Mesendoderm (in vitro differentiated cells): ENCODE measurements around the gene SWT1.

Experiments
- DNase-seq: peaks from one replicate; pipeline ENCODE4 v3.0.0; 2013
- H2AK5ac ChIP-seq: 2 replicates; pipeline ENCODE4 v1.6.1; 2013; ENCODE audit warnings: low read length, inconsistent platforms
- H2BK120ac ChIP-seq: 2 replicates; pipeline ENCODE4 v1.6.1; 2013; ENCODE audit warnings: low read depth, mild to moderate bottlenecking, low read length, moderate library complexity, mixed read lengths
- H2BK15ac ChIP-seq: replicated peaks from 2 replicates; pipeline ENCODE4 v1.6.1; 2013; ENCODE audit warnings: low read depth, mild to moderate bottlenecking, moderate library complexity
- H2BK5ac ChIP-seq: 2 replicates; pipeline ENCODE4 v1.6.1; 2013; ENCODE audit warnings: low read length, inconsistent platforms
- H3K18ac ChIP-seq: 2 replicates; pipeline ENCODE4 v1.6.1; 2013; ENCODE audit warnings: mild to moderate bottlenecking, low read length, mixed read lengths
- H3K23ac ChIP-seq: one replicate; pipeline ENCODE4 v1.6.1; 2013; ENCODE audit warnings: low read length
- H3K27ac ChIP-seq: 2 replicates; pipeline ENCODE4 v1.5.1; 2013; ENCODE audit warnings: low read depth, mild to moderate bottlenecking, inconsistent platforms, low read length, moderate library complexity
- H3K27me3 ChIP-seq: 2 replicates; pipeline ENCODE4 v1.6.1; 2013; ENCODE audit warnings: low read length, control low read depth, mild to moderate bottlenecking, inconsistent platforms; ENCODE audit not compliant: insufficient read depth, poor library complexity
- H3K36me3 ChIP-seq: 2 replicates; pipeline ENCODE4 v1.6.1; 2013; ENCODE audit warnings: low read length, inconsistent platforms; ENCODE audit not compliant: control insufficient read depth, insufficient read depth
- H3K4ac ChIP-seq: one replicate; pipeline ENCODE4 v1.6.1; 2013; ENCODE audit warnings: low read depth, mild to moderate bottlenecking, low read length, moderate library complexity
- H3K4me1 ChIP-seq: 2 replicates; pipeline ENCODE4 v1.6.1; 2013; ENCODE audit warnings: low read depth, low read length, inconsistent platforms; ENCODE audit not compliant: control insufficient read depth
- H3K4me2 ChIP-seq: 2 replicates; pipeline ENCODE4 v1.6.1; 2013; ENCODE audit warnings: low read length
- H3K4me3 ChIP-seq: 2 replicates; pipeline ENCODE4 v1.5.1; 2013; ENCODE audit warnings: mild to moderate bottlenecking, low read length
- H3K56ac ChIP-seq: one replicate; pipeline ENCODE4 v1.6.1; 2013; ENCODE audit warnings: low read length
- H3K79me1 ChIP-seq: 2 replicates; pipeline ENCODE4 v1.6.1; 2013; ENCODE audit warnings: low read length, inconsistent platforms
- H3K79me2 ChIP-seq: 2 replicates; pipeline ENCODE4 v1.6.1; 2013; ENCODE audit warnings: mild to moderate bottlenecking, low read length; ENCODE audit not compliant: control insufficient read depth, insufficient read depth
- H3K9ac ChIP-seq: 2 replicates; pipeline ENCODE4 v1.6.1; 2013; ENCODE audit warnings: low read length, inconsistent platforms
- H4K5ac ChIP-seq: one replicate; pipeline ENCODE4 v1.6.1; 2013; ENCODE audit warnings: low read length
- H4K8ac ChIP-seq: one replicate; pipeline ENCODE4 v1.6.1; 2013; ENCODE audit warnings: low read depth, mild to moderate bottlenecking, control low read depth, low read length, moderate library complexity
- WGBS: extraction: QIAGEN DNeasy Blood & Tissue Kit; methylation state at CpG from one replicate; pipeline ENCODE4 v1.1.7; 2013; ENCODE audit warnings: low lambda C conversion rate, missing lambda C conversion rate; ENCODE audit not compliant: insufficient coverage; ENCODE audit errors: extremely low coverage; 5-methylcytosine and 5-hydroxymethylcytosine counted together

Gene SWT1

DNA sequence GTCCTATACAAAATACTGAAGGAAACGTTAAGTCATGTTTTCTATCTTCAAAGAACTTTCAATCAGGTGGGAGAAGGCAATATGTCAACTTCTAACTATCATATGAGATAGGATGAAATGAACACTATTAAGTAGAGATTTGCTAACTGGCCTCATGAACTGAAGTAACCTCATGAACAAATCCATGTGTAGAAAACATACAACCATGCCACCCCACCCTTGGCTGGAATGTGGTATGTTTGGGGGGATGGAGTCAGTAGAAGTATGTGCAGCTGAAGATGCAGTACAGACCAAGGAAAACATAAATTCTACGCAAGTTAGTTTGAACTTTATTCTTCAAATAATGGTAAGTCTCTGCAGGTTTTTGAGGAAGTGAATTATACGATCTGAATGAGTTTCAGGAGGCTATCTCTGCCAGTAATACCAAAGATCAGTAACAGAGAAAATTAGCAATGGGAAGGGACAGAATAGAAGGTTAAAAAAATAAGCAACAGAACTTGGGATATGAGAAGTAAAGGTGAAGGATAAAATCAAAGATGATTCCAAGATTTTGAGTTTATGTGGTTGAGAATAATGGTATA lies 4.7 kb upstream of the SWT1 start:
- Histone ChIP-seq H3K79me2 (no peaks in the 10 kb centered on the region), H3K27me3 (no peaks in the 10 kb centered on the region), H4K8ac (no peak overlapping the region), H2BK5ac (no peak overlapping the region), H3K4ac (no peak overlapping the region), H3K79me1 (no peaks in the 10 kb centered on the region), H2BK120ac (no peak overlapping the region), H3K18ac (no peak overlapping the region), H2BK15ac (no peak overlapping the region), H2AK5ac (no peak overlapping the region), H3K4me3 (no peak overlapping the region), H3K23ac (no peak overlapping the region), H3K27ac (no peak overlapping the region), H3K36me3 (no peaks in the 10 kb centered on the region), H3K4me2 (no peak overlapping the region), H4K5ac (no peak overlapping the region), H3K4me1 (no peaks in the 10 kb centered on the region), H3K9ac (no peak overlapping the region), H3K56ac (no peak overlapping the region)
- DNase-seq = no peak
- no CpG with 5 or more reads among the region's 3 CpGs for WGBS

DNA sequence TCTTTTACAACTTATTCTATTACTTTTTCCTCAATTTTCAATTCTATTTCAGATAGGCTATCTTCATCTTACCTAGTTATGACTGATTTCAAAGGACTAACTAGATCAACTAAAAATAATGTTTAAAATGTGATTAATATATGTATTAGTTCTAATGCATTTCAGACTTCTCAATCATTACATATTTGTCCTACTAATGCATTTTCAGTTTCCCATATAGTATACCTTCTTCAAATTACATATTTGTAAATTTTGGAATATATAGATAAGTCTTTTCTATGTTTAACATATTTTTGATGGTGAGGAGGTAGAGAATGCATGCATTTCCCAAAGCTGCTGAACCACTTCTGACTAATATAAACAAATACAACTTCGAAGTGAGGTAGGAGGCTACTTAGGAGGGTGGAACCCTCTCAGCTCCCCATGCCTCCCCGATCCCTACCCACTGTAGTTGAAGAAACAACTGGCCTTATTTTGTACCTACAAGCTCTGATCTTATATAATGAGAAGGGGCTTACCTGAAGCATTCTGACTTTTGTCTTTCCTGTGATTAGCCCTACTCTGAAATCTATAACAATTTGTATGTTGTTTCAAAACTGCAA lies 2.0 kb upstream of the SWT1 start:
- Histone ChIP-seq H3K4me1 (no peaks in the 10 kb centered on the region), H3K4me2 (no peak overlapping the region), H3K27me3 (no peaks in the 10 kb centered on the region), H2BK120ac (no peak overlapping the region), H3K56ac (no peak overlapping the region), H3K4ac (no peak overlapping the region), H2AK5ac (no peak overlapping the region), H3K79me1 (no peaks in the 10 kb centered on the region), H2BK15ac (no peak overlapping the region), H4K8ac (no peak overlapping the region), H3K36me3 (no peaks in the 10 kb centered on the region), H3K79me2 (no peaks in the 10 kb centered on the region), H3K18ac (no peak overlapping the region), H4K5ac (no peak overlapping the region), H3K9ac (no peak overlapping the region), H3K4me3 (no peak overlapping the region), H2BK5ac (no peak overlapping the region), H3K27ac (no peak overlapping the region), H3K23ac (no peak overlapping the region)
- WGBS = no CpG with 5 or more reads among the region's 2 CpGs
- no peak for DNase-seq

DNA sequence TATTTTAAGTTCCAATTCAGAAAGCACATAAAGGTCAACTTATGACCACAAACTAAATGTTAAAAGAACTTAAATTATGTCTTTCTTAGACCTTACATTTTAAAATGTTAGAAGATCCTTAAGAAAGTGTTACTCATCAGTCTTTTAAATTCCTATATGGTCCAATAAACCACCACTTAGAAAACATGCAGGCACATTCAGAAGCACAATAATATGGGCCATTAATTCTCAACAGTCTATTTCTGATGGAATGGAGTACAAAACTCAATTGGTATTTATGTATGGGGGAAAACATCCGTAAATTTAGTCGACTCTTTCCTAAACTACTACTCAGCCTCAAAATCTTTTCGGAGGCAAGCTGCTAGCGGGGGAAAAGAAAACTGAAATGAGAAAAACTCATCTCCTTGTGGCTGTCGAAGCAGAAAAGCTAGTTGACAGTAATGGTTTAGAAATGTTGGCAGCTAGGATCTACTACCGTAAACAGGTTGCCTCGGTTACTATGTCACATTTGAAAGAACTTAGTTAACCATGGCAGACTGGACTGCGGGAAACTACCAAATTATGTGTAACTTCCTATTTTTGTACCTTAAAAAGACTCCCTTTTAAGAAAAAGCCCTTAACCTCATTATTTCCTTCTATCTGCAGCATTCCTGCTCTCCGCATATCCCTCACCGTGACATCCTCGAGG lies 1.2 kb upstream of the SWT1 start:
- DNase-seq = no peak
- Histone ChIP-seq H3K18ac (no peak overlapping the region), H3K4me1 (no peaks in the 10 kb centered on the region), H3K4ac (no peak overlapping the region), H2BK5ac (no peak overlapping the region), H3K4me2 (peak overlapping the region; percentile 47), H2BK15ac (no peak overlapping the region), H3K27me3 (no peaks in the 10 kb centered on the region), H4K8ac (peak overlapping the region; percentile 90), H3K9ac (peak overlapping the region; percentile 96), H3K23ac (no peak overlapping the region), H2BK120ac (no peak overlapping the region), H3K56ac (peak overlapping the region; percentile 97), H2AK5ac (no peak overlapping the region), H4K5ac (no peak overlapping the region), H3K79me1 (no peaks in the 10 kb centered on the region), H3K4me3 (peak overlapping the region; percentile 95), H3K79me2 (no peaks in the 10 kb centered on the region), H3K27ac (no peak overlapping the region), H3K36me3 (no peaks in the 10 kb centered on the region)
- WGBS = no CpG with 5 or more reads among the region's 11 CpGs

DNA sequence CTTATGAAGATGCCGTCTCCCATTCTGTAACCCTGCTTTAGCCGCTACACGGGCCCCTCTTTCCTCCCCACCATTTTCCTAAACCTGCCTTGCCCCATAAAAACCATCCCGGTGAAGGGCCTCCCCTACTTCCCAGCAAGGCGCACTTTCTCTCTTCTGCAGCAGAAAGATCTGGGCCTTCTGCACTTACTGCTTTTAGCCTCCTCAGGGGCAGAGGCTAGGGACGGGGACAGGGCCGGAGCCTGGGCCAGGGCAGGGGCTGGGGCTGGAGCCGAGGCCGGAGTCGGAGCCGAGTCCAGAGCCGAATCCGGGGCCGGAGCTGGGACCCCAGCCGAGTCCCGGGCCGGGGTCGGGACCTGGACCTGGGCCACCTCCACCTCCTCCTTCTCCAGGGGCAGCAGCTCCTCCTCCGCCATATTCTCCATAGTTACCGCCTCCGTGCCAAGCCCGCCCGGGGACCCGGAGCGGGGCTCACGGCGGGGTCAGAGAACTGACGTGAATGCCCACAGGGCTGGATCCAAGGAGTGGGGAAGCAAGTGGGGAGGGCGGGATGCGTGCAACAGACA lies 596 bp upstream of the SWT1 start:
- H3K79me2 ChIP-seq = no peaks in the 10 kb centered on the region
- peak overlapping the region; percentile 47 for H3K4me2 ChIP-seq
- H4K8ac ChIP-seq = peak overlapping the region; percentile 90
- peak overlapping the region; percentile 97 for H3K56ac ChIP-seq
- no peak overlapping the region for H3K23ac ChIP-seq
- no peaks in the 10 kb centered on the region for H3K36me3 ChIP-seq
- H2BK5ac ChIP-seq = no peak overlapping the region
- no peaks in the 10 kb centered on the region for H3K4me1 ChIP-seq
- peak overlapping the region; percentile 95 for H3K4me3 ChIP-seq
- H3K4ac ChIP-seq = no peak overlapping the region
- H3K27ac ChIP-seq = peak overlapping the region; percentile 85
- H2BK15ac ChIP-seq = no peak overlapping the region
- H2AK5ac ChIP-seq = no peak overlapping the region
- no peak overlapping the region for H4K5ac ChIP-seq
- H3K79me1 ChIP-seq = no peaks in the 10 kb centered on the region
- WGBS = no CpG with 5 or more reads among the region's 30 CpGs
- H2BK120ac ChIP-seq = no peak overlapping the region
- no peak overlapping the region for H3K18ac ChIP-seq
- peak; percentile 68 for DNase-seq
- H3K9ac ChIP-seq = peak overlapping the region; percentile 96
- no peaks in the 10 kb centered on the region for H3K27me3 ChIP-seq

DNA sequence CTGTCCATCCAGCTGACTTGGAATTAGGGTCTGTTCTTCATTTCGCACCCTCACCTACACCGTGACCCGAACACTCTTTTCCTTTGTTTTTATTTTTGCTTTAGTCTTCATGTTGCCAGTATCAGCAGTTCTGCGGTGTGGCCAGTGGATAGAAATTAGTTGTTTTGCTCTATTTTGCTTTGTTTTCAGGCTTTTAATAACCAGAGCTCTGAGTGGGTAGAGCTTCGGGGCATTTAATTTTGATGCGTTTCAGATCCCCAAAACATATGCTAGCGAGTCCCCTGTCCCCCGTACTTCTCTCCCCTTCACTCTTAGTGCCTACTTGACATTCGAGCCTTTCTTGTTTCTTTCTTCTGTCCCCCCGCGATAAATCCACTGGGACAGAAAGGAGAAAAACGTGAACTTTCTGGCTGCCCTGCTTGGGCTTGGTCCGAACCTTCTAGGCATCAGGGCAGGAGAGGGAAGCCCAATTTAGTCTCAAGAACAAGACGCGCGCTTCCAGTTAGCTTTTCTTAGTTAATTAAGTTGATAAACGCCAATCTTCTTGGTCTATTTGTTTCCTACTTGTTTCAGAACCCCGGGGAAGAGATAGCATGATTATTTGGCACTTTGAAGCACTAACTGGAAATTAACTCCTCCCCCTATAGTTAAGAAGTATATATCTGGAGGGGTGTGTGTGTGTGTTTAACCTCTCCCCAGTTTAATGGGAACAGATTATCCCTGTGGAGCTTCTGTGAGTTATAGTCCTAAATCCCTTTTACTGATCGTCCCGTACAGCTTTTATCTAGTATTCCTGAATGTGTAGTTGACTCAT lies 839 bp downstream of the SWT1 start:
- no peak overlapping the region for H2BK120ac ChIP-seq
- no peak overlapping the region for H2AK5ac ChIP-seq
- no peak overlapping the region for H3K18ac ChIP-seq
- H2BK15ac ChIP-seq = no peak overlapping the region
- H4K5ac ChIP-seq = no peak overlapping the region
- peak overlapping the region; percentile 87 for H3K9ac ChIP-seq
- peak overlapping the region; percentile 89 for H3K4me2 ChIP-seq
- no peaks in the 10 kb centered on the region for H3K27me3 ChIP-seq
- no peak overlapping the region for H3K23ac ChIP-seq
- no peaks in the 10 kb centered on the region for H3K36me3 ChIP-seq
- H3K4me3 ChIP-seq = peak overlapping the region; percentile 92
- peak overlapping the region; percentile 40 for H3K4ac ChIP-seq
- peak; percentile 43 for DNase-seq
- no peaks in the 10 kb centered on the region for H3K79me1 ChIP-seq
- no peak overlapping the region for H2BK5ac ChIP-seq
- no peaks in the 10 kb centered on the region for H3K4me1 ChIP-seq
- WGBS = no CpG with 5 or more reads among the region's 20 CpGs
- no peak overlapping the region for H3K27ac ChIP-seq
- peak overlapping the region; percentile 89 for H3K56ac ChIP-seq
- no peak overlapping the region for H4K8ac ChIP-seq
- no peaks in the 10 kb centered on the region for H3K79me2 ChIP-seq
